ENCODE results near the gene MAP3K3.
A peak's percentile ranks its signal among the peaks of the same experiment; 100 is the strongest.

MAP3K3 gene

DNA sequence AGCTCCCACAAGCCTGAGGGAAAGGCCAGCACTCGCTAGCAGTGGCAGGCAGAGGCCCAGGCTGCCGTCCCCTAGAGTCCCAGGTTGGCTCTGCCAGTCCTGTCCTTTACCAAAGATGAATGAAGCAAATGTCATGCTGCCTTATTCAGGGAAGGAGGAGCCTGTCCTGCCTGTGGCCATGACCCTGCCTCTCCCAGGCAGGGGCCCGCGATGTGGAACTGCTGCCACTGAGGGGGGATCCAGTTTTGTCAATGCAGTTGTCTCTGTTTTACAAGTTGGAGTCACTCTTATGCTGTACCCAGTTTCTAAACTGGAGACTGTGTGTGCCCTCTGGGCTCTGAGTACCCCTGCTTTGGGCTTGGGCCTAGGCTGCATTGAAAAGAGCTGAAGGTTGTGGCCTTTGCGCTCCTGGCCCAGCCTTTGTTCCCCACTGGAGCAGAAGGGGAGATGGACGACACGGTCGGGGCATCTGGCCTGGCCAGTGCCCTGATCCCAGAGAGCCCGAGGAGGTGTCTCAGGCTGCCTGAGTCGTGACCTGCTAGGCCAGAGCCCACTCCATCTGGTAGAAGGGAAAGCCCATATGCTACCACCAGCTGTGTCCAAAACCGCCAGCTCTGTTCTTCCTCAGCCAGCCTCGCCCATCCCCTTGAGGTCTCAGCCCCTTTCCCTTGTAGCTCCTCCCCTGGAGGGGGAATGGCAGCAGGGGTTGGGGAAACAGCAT lies 72.2 kb downstream of the MAP3K3 start:
- TF ChIP-seq, protein P1, sequence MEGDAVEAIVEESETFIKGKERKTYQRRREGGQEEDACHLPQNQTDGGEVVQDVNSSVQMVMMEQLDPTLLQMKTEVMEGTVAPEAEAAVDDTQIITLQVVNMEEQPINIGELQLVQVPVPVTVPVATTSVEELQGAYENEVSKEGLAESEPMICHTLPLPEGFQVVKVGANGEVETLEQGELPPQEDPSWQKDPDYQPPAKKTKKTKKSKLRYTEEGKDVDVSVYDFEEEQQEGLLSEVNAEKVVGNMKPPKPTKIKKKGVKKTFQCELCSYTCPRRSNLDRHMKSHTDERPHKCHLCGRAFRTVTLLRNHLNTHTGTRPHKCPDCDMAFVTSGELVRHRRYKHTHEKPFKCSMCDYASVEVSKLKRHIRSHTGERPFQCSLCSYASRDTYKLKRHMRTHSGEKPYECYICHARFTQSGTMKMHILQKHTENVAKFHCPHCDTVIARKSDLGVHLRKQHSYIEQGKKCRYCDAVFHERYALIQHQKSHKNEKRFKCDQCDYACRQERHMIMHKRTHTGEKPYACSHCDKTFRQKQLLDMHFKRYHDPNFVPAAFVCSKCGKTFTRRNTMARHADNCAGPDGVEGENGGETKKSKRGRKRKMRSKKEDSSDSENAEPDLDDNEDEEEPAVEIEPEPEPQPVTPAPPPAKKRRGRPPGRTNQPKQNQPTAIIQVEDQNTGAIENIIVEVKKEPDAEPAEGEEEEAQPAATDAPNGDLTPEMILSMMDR (IDR thresholded peaks at IDR 0.05; ENCODE audit: low read depth, low read length) = no peak
- DNase-seq (ENCODE audit: low read depth in 2 of 2) = no peak
- H3K4me3 ChIP-seq (replicated peaks in 1 of 2; ENCODE audit: low read depth in 2 of 2, low read length in 2 of 2) = no peak overlapping the region

DNA sequence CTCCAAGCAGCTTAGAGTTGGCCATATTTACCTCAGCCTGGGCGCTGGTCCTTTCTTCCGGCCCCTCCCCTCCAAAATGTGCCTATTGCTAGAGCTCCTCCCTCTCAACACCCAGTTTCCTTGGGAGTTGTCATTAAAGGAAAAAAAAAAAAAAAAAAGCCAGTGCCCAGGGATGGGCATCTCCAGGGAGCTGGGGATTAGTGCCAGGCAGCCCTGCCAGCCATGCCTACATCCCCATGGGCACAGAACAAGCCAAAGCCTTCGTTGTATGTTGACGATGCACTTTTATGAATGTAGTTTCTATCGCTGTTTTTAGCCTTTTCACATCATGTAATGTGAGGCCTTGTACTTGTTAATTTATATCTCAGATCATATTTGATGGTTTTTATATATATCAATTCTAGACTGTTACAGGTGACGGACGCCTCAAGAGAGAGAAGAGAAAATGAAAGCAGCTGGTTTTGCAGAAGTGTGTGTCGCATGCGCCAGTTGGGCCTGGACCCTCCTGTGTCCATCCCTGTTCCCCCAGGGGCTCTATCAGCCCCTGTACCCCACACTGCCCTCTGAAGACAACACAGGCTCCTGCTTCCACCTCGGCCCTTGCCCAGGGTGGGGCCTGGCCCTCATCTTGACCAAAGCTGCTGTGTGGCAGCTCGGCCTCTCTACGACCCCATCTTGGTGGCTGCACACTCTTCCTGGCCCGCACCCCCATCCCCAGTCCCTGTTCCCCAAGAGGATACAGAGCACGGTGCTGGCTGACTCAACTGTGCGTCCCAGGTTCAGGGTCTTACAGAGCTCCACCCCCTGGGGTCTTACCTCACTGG lies 72.9 kb downstream of the MAP3K3 start:
- no peak for DNase-seq (ENCODE audit: low read depth in 2 of 2)
- H3K4me3 ChIP-seq (replicated peaks in 1 of 2; ENCODE audit: low read depth in 2 of 2, low read length in 2 of 2) = no peak overlapping the region
- TF ChIP-seq, protein P1 (IDR thresholded peaks at IDR 0.05; ENCODE audit: low read depth, low read length) = no peak

DNA sequence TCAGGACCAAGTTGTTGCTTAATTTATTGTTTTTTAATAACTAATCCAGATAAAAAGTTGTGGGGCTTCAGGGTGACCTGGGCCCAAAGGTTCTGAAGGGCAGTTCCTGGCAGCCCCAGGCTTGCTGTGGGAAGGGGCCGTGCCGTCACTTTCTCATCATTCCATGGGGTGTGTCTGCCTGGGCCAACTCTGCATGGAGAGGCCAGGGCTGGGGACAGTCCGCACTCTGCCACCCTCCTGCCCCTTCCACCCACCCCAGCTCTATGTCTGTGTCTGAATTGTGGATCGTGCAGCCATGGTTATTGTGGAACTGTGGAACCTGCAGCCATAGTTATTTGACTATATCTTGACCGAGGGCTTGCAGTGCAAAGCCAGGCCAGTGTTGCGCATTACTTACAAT lies 73.7 kb downstream of the MAP3K3 start:
- TF ChIP-seq, protein P1 (IDR thresholded peaks at IDR 0.05; ENCODE audit: low read depth, low read length) = no peak
- no peak overlapping the region for H3K4me3 ChIP-seq (replicated peaks in 1 of 2; ENCODE audit: low read depth in 2 of 2, low read length in 2 of 2)
- DNase-seq (ENCODE audit: low read depth in 2 of 2) = no peak

DNA sequence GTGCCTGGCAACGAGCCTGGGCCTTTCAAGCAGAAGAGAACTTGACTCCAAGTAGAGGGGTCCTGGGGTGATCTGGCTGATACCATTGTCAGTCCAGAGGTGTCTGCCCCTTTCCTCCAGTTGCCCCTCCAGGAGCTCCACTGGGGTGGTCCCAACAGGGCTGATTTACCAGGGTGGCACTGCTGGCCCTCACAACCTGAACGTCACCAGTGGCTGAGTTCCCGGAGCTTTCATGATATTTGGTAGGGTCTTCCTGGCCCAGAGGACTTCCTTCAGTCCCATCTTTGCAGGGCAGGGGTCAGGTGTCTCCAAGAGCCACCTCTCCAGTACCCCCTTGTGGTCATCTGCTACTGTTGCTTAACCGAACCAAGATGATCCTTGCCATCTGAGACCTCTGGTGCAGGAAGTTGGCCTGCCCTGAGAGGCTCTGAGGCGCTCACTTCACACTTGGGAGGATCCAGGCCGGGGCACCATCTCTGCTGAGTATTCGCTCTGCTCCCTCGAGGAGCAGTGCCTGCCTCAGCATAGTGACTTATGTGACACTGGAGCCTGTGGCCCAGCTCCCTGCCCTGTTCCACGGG lies 74.3 kb downstream of the MAP3K3 start:
- DNase-seq (ENCODE audit: low read depth in 2 of 2) = peak; percentile 51 to 55
- TF ChIP-seq, protein P1 (IDR thresholded peaks at IDR 0.05; ENCODE audit: low read depth, low read length) = peak; percentile 42
- no peak overlapping the region for H3K4me3 ChIP-seq (replicated peaks in 1 of 2; ENCODE audit: low read depth in 2 of 2, low read length in 2 of 2)

DNA sequence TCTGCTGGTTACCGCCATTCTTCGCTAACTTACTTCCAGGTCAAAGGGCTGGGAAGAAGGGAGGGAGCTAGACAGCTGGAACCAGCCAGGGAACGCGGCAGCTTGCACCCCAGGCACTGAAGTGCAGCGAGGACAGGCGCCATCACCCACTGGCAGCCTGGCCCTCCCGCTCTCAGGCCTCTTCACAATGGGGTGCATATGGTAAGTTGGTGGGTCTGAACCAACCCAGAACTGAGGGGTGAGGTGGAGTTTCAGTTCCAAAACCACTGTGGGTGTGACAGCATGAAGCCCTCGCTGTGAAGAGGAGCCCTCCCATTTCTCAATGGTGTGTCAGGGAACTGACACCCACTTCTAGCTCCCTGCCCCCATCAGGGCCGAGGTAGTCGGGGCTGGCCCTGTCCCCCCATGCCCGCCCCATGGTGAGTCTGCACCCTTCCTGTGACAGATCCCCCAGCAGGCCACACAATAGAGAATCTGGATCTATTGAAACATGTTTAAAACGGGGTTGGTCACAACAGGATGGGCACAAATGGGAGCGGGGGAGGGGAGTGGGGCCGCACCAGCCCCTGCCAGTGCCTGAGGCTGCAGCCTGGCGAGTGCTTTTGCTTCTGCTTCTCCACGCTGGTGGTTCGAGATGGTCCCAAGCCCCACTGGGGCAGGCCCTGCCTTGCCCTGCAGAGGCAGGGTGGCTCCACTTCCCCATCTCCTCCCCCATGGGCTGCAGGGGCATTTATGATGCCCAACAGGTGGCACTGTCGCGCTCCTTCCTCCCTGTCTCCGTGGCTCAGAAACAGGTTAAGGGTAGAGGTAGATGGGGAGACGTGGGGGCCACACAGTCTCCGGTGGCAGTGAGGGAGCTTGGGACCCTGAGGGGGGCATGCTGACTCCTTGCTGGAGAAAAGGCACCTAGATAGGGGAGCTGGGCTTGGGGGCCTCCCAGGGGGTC lies 75.4 kb downstream of the MAP3K3 start:
- TF ChIP-seq, protein P1 (IDR thresholded peaks at IDR 0.05; ENCODE audit: low read depth, low read length) = peak; percentile 50
- no peak overlapping the region for H3K4me3 ChIP-seq (replicated peaks in 1 of 2; ENCODE audit: low read depth in 2 of 2, low read length in 2 of 2)
- peak; percentile 39 to 47 for DNase-seq (ENCODE audit: low read depth in 2 of 2)

DNA sequence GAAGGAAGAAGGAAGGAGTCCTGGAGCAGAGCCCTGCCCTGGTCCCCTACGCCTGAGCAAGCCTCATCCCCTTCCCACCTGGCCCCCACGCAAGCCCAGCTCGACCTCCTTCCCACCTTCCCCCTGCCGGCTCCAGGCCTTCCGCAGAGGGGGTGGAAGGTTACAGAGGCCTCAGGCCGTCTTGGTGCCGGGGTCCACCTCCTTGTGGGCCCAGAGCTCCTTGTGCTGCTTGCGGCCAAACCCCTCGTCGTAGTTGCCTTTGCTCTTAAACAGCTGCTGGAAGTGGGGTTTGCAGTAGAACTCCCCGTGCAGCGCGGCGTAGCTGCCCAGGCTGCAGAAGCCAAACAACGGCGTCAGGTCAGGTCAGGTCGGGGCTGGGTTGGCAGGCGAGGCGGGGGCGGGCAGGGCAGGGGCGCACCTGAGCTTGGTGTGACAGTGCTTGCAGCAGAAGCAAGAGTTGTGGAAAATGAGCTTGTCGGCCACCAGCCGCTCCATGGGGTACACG lies 76.2 kb downstream of the MAP3K3 start:
- H3K4me3 ChIP-seq (replicated peaks in 1 of 2; ENCODE audit: low read depth in 2 of 2, low read length in 2 of 2) = peak overlapping the region; percentile 49 to 50
- TF ChIP-seq, protein P1 (IDR thresholded peaks at IDR 0.05; ENCODE audit: low read depth, low read length) = no peak
- DNase-seq (ENCODE audit: low read depth in 2 of 2) = no peak

Measured in cardiac fibroblast (primary cell).